ENCODE results near the gene JAK1.

The JAK1 gene

GRCh38 chr1:64866689-64867088, 99.7 kb downstream of the JAK1 start:
- TF ChIP-seq SPI1 (IDR thresholded peaks at IDR 0.05; ENCODE audit: low read depth, low read length): no peak
- no peak for TF ChIP-seq POLR2A (IDR thresholded peaks at IDR 0.05; ENCODE audit: low read depth, low read length)
- no peak for TF ChIP-seq POU2F2 (IDR thresholded peaks at IDR 0.05; ENCODE audit: low read depth, low read length)
- no peak for TF ChIP-seq PAX5 (IDR thresholded peaks at IDR 0.05; ENCODE audit: insufficient read depth, low read length, severe bottlenecking)
- no peak for TF ChIP-seq POLR2AphosphoS5 (IDR thresholded peaks at IDR 0.05; ENCODE audit: low read depth, low read length)
- TF ChIP-seq TAF1 (IDR thresholded peaks at IDR 0.05; ENCODE audit: low read depth, low read length): no peak
- no peak for FAIRE-seq
- DNase-seq (ENCODE audit: insufficient read length, low spot score): no peak

DNA sequence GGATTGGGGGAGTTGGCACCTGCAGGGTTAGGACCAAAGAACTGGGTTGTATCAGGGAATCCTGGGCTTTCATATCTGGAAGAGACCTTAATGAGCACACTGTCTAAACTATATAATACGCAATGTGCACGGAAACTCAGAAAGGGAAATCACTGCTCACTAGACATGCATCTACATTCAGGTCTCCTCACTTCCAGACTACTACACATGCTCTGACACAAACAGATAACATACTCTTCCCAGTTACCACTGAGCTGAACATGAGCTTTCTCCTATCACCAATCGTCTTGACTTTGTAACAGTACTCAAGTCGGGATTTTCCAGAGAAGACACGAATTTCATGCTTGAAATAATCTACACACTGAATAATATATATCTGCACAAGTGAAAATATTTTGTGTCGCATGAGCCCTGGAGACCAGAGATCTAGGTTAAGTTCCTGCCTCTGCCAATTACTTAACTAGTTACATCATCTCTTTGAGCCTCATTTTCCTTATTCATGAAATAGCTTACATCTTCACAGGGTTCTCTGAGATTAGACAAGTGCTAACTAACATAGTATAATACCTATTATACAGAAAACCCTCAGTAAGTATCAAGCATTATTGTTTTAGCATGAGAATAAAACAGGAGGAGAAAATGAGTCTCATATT, 101.1 kb downstream of the JAK1 start:
- DNase-seq (ENCODE audit: insufficient read length, low spot score): no peak

DNA sequence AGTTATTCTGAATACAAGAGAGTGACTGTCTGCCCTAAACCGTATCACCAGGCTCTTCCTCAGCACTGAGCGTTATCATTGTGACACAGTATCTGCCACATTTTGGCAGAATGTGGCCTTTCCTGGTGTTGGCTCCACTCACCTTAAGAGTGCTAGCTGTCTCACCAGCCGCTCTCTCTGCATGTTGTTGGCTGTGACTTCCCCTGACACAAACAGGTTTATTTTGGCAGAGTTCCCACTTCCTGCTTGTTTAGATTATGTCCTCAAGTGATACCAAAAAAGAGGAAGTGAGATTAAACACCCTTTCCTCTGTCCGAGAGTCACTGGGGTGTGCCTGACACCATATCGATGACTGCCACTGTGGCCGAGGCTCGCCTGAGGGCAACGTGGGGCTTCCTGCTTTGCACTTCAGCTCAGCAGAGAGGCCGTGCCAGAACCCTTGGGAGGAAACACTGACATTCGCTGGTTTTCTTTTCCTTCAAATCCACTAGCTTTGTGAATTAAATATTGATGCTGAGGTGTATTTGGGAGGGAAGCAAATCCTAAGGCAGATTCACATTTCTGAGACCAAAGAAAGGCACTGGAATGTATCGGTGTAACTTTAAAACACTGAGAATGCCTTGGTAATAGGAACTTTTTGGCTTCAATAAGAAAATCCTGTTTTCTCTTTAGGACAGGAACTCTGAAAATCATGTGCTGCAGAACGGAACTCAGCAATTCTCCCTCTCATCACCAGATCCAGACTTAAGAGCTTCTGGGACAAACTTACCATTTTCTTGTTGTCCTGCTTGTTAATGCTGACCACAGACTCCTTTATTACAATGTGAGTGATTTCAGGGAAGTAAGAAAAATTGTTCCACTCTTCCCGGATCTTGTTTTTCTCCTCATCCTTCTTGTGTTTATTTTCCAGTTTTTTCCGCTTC, 102.1 kb downstream of the JAK1 start:
- TF ChIP-seq TAF1 (IDR thresholded peaks at IDR 0.05; ENCODE audit: low read depth, low read length) (0 out of 2 replicates have a peak, but pooled peaks have one; percentile 44), POLR2AphosphoS5 (IDR thresholded peaks at IDR 0.05; ENCODE audit: low read depth, low read length) (peak; percentile 30; the same call in 1 of the 2 replicates), POLR2A (IDR thresholded peaks at IDR 0.05; ENCODE audit: low read depth, low read length) (peak; percentile 52; the same call in 1 of the 2 replicates), PAX5 (IDR thresholded peaks at IDR 0.05; ENCODE audit: insufficient read depth, low read length, severe bottlenecking) (peak; percentile 92), SPI1 (IDR thresholded peaks at IDR 0.05; ENCODE audit: low read depth, low read length) (peak; percentile 100), POU2F2 (IDR thresholded peaks at IDR 0.05; ENCODE audit: low read depth, low read length) (peak; percentile 81)
- peak; percentile 99 for FAIRE-seq
- peak; percentile 56 for DNase-seq (ENCODE audit: insufficient read length, low spot score)

More for the DNA sequence above, 101.1 kb downstream of the JAK1 start:
- FAIRE-seq: peak; percentile 52
- TF ChIP-seq POU2F2 (IDR thresholded peaks at IDR 0.05; ENCODE audit: low read depth, low read length) (no peak), TAF1 (IDR thresholded peaks at IDR 0.05; ENCODE audit: low read depth, low read length) (no peak), POLR2A (IDR thresholded peaks at IDR 0.05; ENCODE audit: low read depth, low read length) (no peak), SPI1 (IDR thresholded peaks at IDR 0.05; ENCODE audit: low read depth, low read length) (no peak), PAX5 (IDR thresholded peaks at IDR 0.05; ENCODE audit: insufficient read depth, low read length, severe bottlenecking) (no peak)

DNA sequence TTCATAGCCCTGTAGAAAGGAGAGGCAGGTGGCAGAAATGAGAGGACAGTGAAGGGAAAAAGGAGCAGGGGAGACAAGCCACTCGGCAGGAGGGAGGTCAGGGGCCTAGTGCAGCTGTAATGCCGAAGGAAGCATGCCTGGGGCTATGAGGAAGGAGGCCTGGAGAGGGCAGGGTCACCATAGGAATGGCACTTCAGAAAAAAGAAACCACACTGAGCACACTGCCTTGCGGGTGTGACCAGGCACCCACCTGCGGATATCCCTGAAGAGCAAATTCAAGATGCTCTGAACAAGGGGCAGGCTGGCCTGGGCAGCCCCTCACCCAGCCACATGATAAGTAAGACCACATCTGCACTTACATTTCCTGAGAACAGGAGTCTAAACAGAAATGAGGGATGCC, 104.7 kb downstream of the JAK1 start:
- FAIRE-seq (no peak), DNase-seq (ENCODE audit: insufficient read length, low spot score) (no peak)
- TF ChIP-seq PAX5 (IDR thresholded peaks at IDR 0.05; ENCODE audit: insufficient read depth, low read length, severe bottlenecking): no peak
- no peak for TF ChIP-seq POLR2AphosphoS5 (IDR thresholded peaks at IDR 0.05; ENCODE audit: low read depth, low read length)
- no peak for TF ChIP-seq POU2F2 (IDR thresholded peaks at IDR 0.05; ENCODE audit: low read depth, low read length)
- no peak for TF ChIP-seq SPI1 (IDR thresholded peaks at IDR 0.05; ENCODE audit: low read depth, low read length)
- no peak for TF ChIP-seq POLR2A (IDR thresholded peaks at IDR 0.05; ENCODE audit: low read depth, low read length)
- no peak for TF ChIP-seq TAF1 (IDR thresholded peaks at IDR 0.05; ENCODE audit: low read depth, low read length)

GRCh38 chr1:64857347-64857746, 109.0 kb downstream of the JAK1 start:
- no peak for DNase-seq (ENCODE audit: insufficient read length, low spot score)
- no peak for FAIRE-seq
- TF ChIP-seq POU2F2 (IDR thresholded peaks at IDR 0.05; ENCODE audit: low read depth, low read length) (no peak), PAX5 (IDR thresholded peaks at IDR 0.05; ENCODE audit: insufficient read depth, low read length, severe bottlenecking) (no peak), TAF1 (IDR thresholded peaks at IDR 0.05; ENCODE audit: low read depth, low read length) (no peak), POLR2AphosphoS5 (IDR thresholded peaks at IDR 0.05; ENCODE audit: low read depth, low read length) (no peak), SPI1 (IDR thresholded peaks at IDR 0.05; ENCODE audit: low read depth, low read length) (no peak), POLR2A (IDR thresholded peaks at IDR 0.05; ENCODE audit: low read depth, low read length) (no peak)

DNA sequence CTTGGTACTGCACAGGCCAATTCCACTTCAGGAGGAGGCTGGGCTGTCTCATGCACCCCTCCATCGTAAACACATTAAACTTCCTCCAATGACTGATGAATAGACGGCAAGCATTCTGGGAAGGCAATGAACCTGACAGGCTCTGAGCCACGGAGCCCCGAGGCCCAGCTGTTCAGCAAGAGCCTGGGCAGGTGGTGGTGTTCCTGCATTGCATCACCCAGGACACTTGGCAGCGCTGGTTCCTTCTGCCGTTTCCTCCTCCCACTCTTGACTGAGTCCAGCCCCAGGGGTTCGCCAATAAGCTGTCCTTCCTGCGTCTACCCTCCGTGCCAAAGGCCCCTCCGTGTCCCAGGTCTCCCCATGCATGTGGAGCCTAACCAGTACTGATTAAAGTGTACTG, 109.8 kb downstream of the JAK1 start:
- DNase-seq (ENCODE audit: insufficient read length, low spot score) (no peak), FAIRE-seq (no peak)
- TF ChIP-seq POU2F2 (IDR thresholded peaks at IDR 0.05; ENCODE audit: low read depth, low read length) (no peak), PAX5 (IDR thresholded peaks at IDR 0.05; ENCODE audit: insufficient read depth, low read length, severe bottlenecking) (no peak), SPI1 (IDR thresholded peaks at IDR 0.05; ENCODE audit: low read depth, low read length) (no peak), POLR2AphosphoS5 (IDR thresholded peaks at IDR 0.05; ENCODE audit: low read depth, low read length) (no peak), TAF1 (IDR thresholded peaks at IDR 0.05; ENCODE audit: low read depth, low read length) (no peak), POLR2A (IDR thresholded peaks at IDR 0.05; ENCODE audit: low read depth, low read length) (no peak)

DNA sequence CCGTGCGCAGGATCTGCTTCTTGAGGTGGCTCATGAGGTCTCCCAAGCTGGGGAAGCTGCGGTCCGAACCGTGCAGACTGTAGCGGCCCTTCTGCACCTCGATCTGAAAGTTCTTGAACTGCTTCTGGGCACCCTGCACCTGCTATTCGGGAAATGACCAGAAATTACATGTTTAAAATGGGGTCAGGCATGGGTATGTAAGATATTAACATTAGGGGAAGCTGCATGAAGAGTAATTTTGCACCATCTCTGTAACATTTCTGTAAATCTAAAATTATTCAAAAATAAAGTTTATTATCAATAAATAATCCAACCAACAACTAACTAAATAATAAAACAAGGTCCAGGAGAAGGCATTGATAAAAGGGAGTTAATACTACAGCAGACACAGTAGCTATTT, 110.8 kb downstream of the JAK1 start:
- FAIRE-seq (peak; percentile 13), DNase-seq (ENCODE audit: insufficient read length, low spot score) (no peak)
- no peak for TF ChIP-seq POU2F2 (IDR thresholded peaks at IDR 0.05; ENCODE audit: low read depth, low read length)
- TF ChIP-seq SPI1 (IDR thresholded peaks at IDR 0.05; ENCODE audit: low read depth, low read length): no peak
- TF ChIP-seq POLR2AphosphoS5 (IDR thresholded peaks at IDR 0.05; ENCODE audit: low read depth, low read length): no peak
- TF ChIP-seq PAX5 (IDR thresholded peaks at IDR 0.05; ENCODE audit: insufficient read depth, low read length, severe bottlenecking): no peak
- no peak for TF ChIP-seq TAF1 (IDR thresholded peaks at IDR 0.05; ENCODE audit: low read depth, low read length)
- TF ChIP-seq POLR2A (IDR thresholded peaks at IDR 0.05; ENCODE audit: low read depth, low read length): no peak

DNA sequence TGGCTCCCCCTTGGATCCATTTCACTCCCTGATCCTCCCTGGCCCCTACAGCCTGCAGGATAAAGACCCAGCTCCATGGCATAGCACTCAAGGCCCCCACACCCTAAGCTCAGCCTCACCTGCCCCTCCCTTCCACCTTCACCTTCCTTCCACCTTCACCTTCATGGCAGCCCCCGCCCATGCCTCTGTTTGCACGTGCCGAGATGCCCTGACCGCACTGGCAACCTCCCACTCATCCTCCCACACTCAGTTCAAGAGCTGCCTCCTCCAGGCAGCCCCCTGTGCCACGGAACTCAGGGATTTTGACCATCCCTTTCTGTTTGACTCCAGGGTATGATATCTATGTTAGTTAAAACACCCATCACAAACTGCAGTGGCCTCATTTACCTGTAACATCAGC, 111.7 kb downstream of the JAK1 start:
- no peak for DNase-seq (ENCODE audit: insufficient read length, low spot score)
- no peak for FAIRE-seq
- TF ChIP-seq POU2F2 (IDR thresholded peaks at IDR 0.05; ENCODE audit: low read depth, low read length) (no peak), SPI1 (IDR thresholded peaks at IDR 0.05; ENCODE audit: low read depth, low read length) (no peak), PAX5 (IDR thresholded peaks at IDR 0.05; ENCODE audit: insufficient read depth, low read length, severe bottlenecking) (no peak), POLR2AphosphoS5 (IDR thresholded peaks at IDR 0.05; ENCODE audit: low read depth, low read length) (no peak), TAF1 (IDR thresholded peaks at IDR 0.05; ENCODE audit: low read depth, low read length) (no peak), POLR2A (IDR thresholded peaks at IDR 0.05; ENCODE audit: low read depth, low read length) (no peak)

- no peak for DNase-seq (ENCODE audit: insufficient read length, low spot score)
- no peak for FAIRE-seq
- no peak for TF ChIP-seq TAF1 (IDR thresholded peaks at IDR 0.05; ENCODE audit: low read depth, low read length)
- TF ChIP-seq POU2F2 (IDR thresholded peaks at IDR 0.05; ENCODE audit: low read depth, low read length): no peak
- TF ChIP-seq SPI1 (IDR thresholded peaks at IDR 0.05; ENCODE audit: low read depth, low read length): peak; percentile 63
- no peak for TF ChIP-seq POLR2A (IDR thresholded peaks at IDR 0.05; ENCODE audit: low read depth, low read length)
Observed at GRCh38 chr1:64851664-64852063, 114.7 kb downstream of the JAK1 start.

Measured in GM12891 (cell line).